ENCODE data around the gene TOX2. TPM values are rescaled to one million over a fixed set of nuclear protein-coding genes. Genes with fewer than 3 reads are reported as not detected.

TOX2 gene
- total and polyA plus RNA-seq, 2 of the 8 experiments (the other 6 are each of a cell fraction or from before 2014, with no cell fraction given), result 1.8 to 3.4 TPM

GRCh38 chr20:43942667-43943285, 28.1 kb downstream of the TOX2 start (continued):
- TF ChIP-seq CHD7 (IDR thresholded peaks at IDR 0.05; ENCODE audit: insufficient replicate concordance, low read length) (no peak), NANOG (IDR thresholded peaks at IDR 0.05; ENCODE audit: insufficient read depth, low read depth, low read length, poor library complexity, severe bottlenecking) (no peak), RBBP5 (IDR thresholded peaks at IDR 0.05; ENCODE audit: borderline replicate concordance, low read depth, low read length) (no peak), GABPA (IDR thresholded peaks at IDR 0.05; ENCODE audit: borderline replicate concordance, insufficient read depth, low read length) (no peak), E2F6 (IDR thresholded peaks at IDR 0.05) (no peak), RAD21 (IDR thresholded peaks at IDR 0.05 in 1 of 2, conservative IDR thresholded peaks at IDR 0.05 in 1 of 2; ENCODE audit: low read depth in 2 of 2, low read length in 2 of 2) (no peak)

All from H1 (cell line).